ENCODE measurements around the gene MFSD2B.
"Not testable (repeated sequence)": the region's sequence is repeated elsewhere in the genome, so short reads cannot be mapped to it uniquely, and the experiment has no call there.

MFSD2B gene

GRCh38 chr2:24009680-24010476, at the start of gene MFSD2B:
MFSD2B (plus strand) TSS chr2:24010085; CDS start chr2:24010097, 12 bp downstream.
- no peak for FAIRE-seq

- no peak for FAIRE-seq
Observed at GRCh38 chr2:23967846-23968245, 42.0 kb upstream of the MFSD2B start.

- FAIRE-seq = no peak
Observed at GRCh38 chr2:23976883-23977282, 33.0 kb upstream of the MFSD2B start.

- peak; percentile 85 for FAIRE-seq
Observed at GRCh38 chr2:23988371-23988770, 21.5 kb upstream of the MFSD2B start.

- FAIRE-seq = no peak
Observed at GRCh38 chr2:23992931-23993330, 17.0 kb upstream of the MFSD2B start.

GRCh38 chr2:23993736-23994269, 16.1 kb upstream of the MFSD2B start:
- no peak for FAIRE-seq

- FAIRE-seq = no peak
Observed at GRCh38 chr2:23994567-23994966, 15.3 kb upstream of the MFSD2B start.

- no peak for FAIRE-seq
Observed at GRCh38 chr2:24007693-24008092, 2.2 kb upstream of the MFSD2B start.

- FAIRE-seq = no peak
Observed at GRCh38 chr2:24008672-24009366, 1.1 kb upstream of the MFSD2B start.

GRCh38 chr2:24009367-24009679, 562 bp upstream of the MFSD2B start:
- no peak for FAIRE-seq

GRCh38 chr2:24010477-24011249, 778 bp downstream of the MFSD2B start:
- FAIRE-seq = no peak

GRCh38 chr2:24011250-24012104, 1.6 kb downstream of the MFSD2B start:
- no peak for FAIRE-seq

GRCh38 chr2:24012521-24013188, 2.8 kb downstream of the MFSD2B start:
- FAIRE-seq = no peak

GRCh38 chr2:24014902-24015301, 5.0 kb downstream of the MFSD2B start:
- FAIRE-seq = not testable (repeated sequence)

- no peak for FAIRE-seq
Observed at GRCh38 chr2:24015562-24016375, 5.9 kb downstream of the MFSD2B start.

- FAIRE-seq = no peak
Observed at GRCh38 chr2:24016376-24016761, 6.5 kb downstream of the MFSD2B start.

GRCh38 chr2:24016853-24017703, 7.2 kb downstream of the MFSD2B start:
- no peak for FAIRE-seq

- no peak for FAIRE-seq
Observed at GRCh38 chr2:24017711-24018110, 7.8 kb downstream of the MFSD2B start.

- no peak for FAIRE-seq
Observed at GRCh38 chr2:24018241-24018640, 8.4 kb downstream of the MFSD2B start.

GRCh38 chr2:24019729-24020128, 9.8 kb downstream of the MFSD2B start:
- FAIRE-seq = no peak
